Colonic mucosa (tissue), 4 donors: ENCODE measurements around the gene ZRANB3. TPM values are rescaled to one million over a fixed set of nuclear protein-coding genes. Genes with fewer than 3 reads are reported as not detected.
"Not testable (repeated sequence)": the region's sequence is repeated elsewhere in the genome, so short reads cannot be mapped to it uniquely, and the experiment has no call there.

Experiments
- DNase-seq: peaks from one replicate; pipeline ENCODE4 v3.0.0-alpha.2; 2020
- H3K27ac ChIP-seq: fragments of 200-600 bp; one replicate; pipeline ENCODE4 v1.8.0; 2021
- H3K27me3 ChIP-seq: fragments of 200-600 bp; one replicate; pipeline ENCODE4 v1.8.0; 2021
- H3K36me3 ChIP-seq: fragments of 200-600 bp; one replicate; pipeline ENCODE4 v1.8.0; 2021
- H3K4me1 ChIP-seq: fragments of 200-600 bp; one replicate; pipeline ENCODE4 v1.8.0; 2021; ENCODE audit warnings: mild to moderate bottlenecking
- H3K4me3 ChIP-seq: fragments of 200-600 bp; one replicate; pipeline ENCODE4 v1.8.0; 2021
- H3K9ac ChIP-seq, 2 donors: one replicate each; pipeline ENCODE4 v1.7.0; 2013; ENCODE audit warnings: control low read depth in 2 of 2, low read depth in 2 of 2, low read length in 2 of 2
- H3K9me3 ChIP-seq: fragments of 200-600 bp; one replicate; pipeline ENCODE4 v1.8.0; 2021
- CTCF ChIP-seq: fragments of 200-600 bp; IDR thresholded peaks from one replicate; pipeline ENCODE4 v1.8.0; 2022; ENCODE audit warnings: antibody characterized with exemption, mild to moderate bottlenecking
- intact Hi-C: fragments of 100-400 bp; cut with DNase I; formaldehyde crosslinking; loops from one replicate; pipeline ENCODE4 v1.14.1; 2022
- total RNA-seq, 2 donors: library from RNA; stranded (reverse); fragmentation: NEBNext Ultra II Directional in 1 of 2; extraction: Animal tissue kit (Norgen Biotek cat#: 25700) in 1 of 2; gene quantifications; one replicate each; pipeline ENCODE4 v1.2.1, GENCODE V29; 2021
- donor health status: healthy.
- donor health status: DM: no; HTN: no; CAD: no.
- donor health status: DM: no; HTN: no; CAD: no.

ZRANB3 gene
- total RNA-seq, 2 donors from 2014 or later: 2.5 to 7.8 TPM

GRCh38 chr2:135140606-135141005 lies 390.4 kb downstream of the ZRANB3 start:
- Histone ChIP-seq H3K27me3 (no peaks in the 10 kb centered on the region), H3K9me3 (no peaks in the 10 kb centered on the region), H3K4me3 (no peak overlapping the region), H3K4me1 (no peaks in the 10 kb centered on the region), H3K27ac (no peak overlapping the region), H3K36me3 (no peaks in the 10 kb centered on the region), H3K9ac (no peak overlapping the region)
- intact Hi-C loops: no loop called here
- no peak for DNase-seq
- no peak for TF ChIP-seq CTCF

DNA sequence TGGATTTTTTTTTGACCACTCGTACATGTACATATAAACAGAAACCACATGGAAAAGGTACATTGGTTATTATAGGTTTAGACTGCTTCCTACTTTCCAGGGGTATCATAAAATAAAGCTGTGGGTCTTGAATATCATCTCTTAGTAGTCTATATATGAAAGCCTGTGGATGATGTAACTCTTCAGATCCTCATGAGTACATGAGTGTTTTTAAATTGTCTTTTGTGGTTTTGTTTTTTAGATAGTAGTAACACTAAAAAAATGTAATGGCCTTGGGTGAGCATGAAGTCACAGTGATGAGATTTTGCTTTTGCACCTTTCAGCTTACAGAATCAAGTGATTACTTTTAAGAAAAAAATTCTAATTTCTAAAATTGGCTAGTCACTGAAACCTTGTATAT lies 398.7 kb downstream of the ZRANB3 start:
- Histone ChIP-seq H3K36me3 (no peaks in the 10 kb centered on the region), H3K9me3 (no peaks in the 10 kb centered on the region), H3K9ac (no peak overlapping the region), H3K4me3 (no peak overlapping the region), H3K27me3 (no peaks in the 10 kb centered on the region), H3K4me1 (no peaks in the 10 kb centered on the region), H3K27ac (no peak overlapping the region)
- DNase-seq: no peak
- intact Hi-C loops: no loop called here
- TF ChIP-seq CTCF: no peak

DNA sequence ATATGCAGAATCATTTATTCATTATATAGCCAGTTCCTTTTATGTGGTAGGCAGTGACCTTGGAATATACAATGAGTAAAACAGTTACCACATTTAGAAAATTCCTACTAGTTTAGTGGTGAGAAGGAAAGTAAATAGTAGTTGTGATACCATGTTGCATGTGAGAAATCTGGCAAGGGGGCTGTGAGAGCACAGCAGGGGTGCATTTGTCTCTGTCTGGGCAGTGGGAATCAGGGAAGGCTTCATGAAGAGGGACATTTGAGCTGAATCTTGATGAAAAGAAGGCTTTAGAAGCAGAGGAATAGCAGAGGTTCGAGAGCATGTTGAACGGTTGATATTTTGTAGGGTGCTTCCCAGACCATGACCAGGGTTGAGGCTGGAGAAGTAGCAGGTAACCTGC lies 400.3 kb downstream of the ZRANB3 start:
- Histone ChIP-seq H3K4me1 (no peaks in the 10 kb centered on the region), H3K36me3 (no peaks in the 10 kb centered on the region), H3K9me3 (no peaks in the 10 kb centered on the region), H3K9ac (no peak overlapping the region), H3K27ac (no peak overlapping the region), H3K4me3 (no peak overlapping the region), H3K27me3 (no peaks in the 10 kb centered on the region)
- no peak for TF ChIP-seq CTCF
- intact Hi-C loops: no loop called here
- DNase-seq: no peak

DNA sequence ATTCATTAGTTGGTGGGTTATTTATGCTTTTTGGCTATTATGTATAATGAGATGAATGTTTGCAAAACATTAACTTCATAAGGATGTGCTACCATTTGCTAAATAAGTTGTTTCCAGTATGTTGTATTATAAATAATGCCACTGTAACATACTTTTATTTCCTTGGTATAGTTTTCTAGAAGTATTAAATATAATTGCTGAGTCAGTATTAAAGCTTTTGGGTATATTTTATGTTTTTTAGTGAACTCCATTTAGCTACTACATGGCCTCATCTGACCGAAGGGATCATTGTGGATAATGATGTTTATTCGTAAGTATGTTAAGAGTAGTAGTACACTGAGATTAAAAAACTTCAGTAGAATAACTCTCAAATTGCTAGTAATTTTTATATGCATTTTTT lies 405.1 kb downstream of the ZRANB3 start:
- Histone ChIP-seq H3K36me3 (no peaks in the 10 kb centered on the region), H3K9me3 (no peaks in the 10 kb centered on the region), H3K9ac (no peak overlapping the region), H3K27me3 (no peaks in the 10 kb centered on the region), H3K4me1 (no peaks in the 10 kb centered on the region), H3K4me3 (no peak overlapping the region), H3K27ac (no peak overlapping the region)
- intact Hi-C loops: no loop called here
- TF ChIP-seq CTCF: no peak
- DNase-seq: no peak

- H3K9ac ChIP-seq: no peak overlapping the region
- no peaks in the 10 kb centered on the region for H3K4me1 ChIP-seq
- no peaks in the 10 kb centered on the region for H3K9me3 ChIP-seq
- no peaks in the 10 kb centered on the region for H3K36me3 ChIP-seq
- H3K27me3 ChIP-seq: no peaks in the 10 kb centered on the region
- TF ChIP-seq CTCF: no peak
- intact Hi-C loops: no loop called here
- no peak overlapping the region for H3K27ac ChIP-seq
- no peak for DNase-seq
- no peak overlapping the region for H3K4me3 ChIP-seq
These were observed 405.8 kb downstream of the ZRANB3 start for GRCh38 chr2:135124924-135125886.

DNA sequence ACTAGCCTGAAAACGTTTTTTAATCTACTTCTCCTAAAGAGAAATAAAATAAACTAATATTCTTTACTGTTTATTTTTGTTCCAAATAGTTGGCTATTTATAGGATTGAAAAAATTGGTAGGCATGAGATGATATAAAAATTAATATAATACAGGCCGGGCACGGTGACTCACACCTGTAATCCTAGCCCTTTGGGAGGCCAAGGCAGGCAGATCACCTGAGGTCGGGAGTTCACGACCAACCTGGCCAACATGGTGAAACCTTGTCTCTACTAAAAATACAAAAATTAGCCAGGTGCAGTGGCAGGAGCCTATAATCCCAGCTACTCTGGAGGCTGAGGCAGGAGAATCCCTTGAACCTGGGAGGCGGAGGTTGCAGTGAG lies 409.4 kb downstream of the ZRANB3 start:
- intact Hi-C loops: not testable (repeated sequence)

More for the DNA sequence above, 409.4 kb downstream of the ZRANB3 start:
- H3K27ac ChIP-seq, H3K36me3 ChIP-seq, H3K4me1 ChIP-seq, H3K9me3 ChIP-seq, H3K27me3 ChIP-seq, H3K4me3 ChIP-seq, H3K9ac ChIP-seq, DNase-seq: not testable (repeated sequence)
